Measurements from ENCODE around the gene NARF. TPM values are rescaled to one million over a fixed set of nuclear protein-coding genes. Genes with fewer than 3 reads are reported as not detected.

NARF gene
- total RNA-seq, 2 experiments from 2014 or later, result 75.0 to 151 TPM

DNA sequence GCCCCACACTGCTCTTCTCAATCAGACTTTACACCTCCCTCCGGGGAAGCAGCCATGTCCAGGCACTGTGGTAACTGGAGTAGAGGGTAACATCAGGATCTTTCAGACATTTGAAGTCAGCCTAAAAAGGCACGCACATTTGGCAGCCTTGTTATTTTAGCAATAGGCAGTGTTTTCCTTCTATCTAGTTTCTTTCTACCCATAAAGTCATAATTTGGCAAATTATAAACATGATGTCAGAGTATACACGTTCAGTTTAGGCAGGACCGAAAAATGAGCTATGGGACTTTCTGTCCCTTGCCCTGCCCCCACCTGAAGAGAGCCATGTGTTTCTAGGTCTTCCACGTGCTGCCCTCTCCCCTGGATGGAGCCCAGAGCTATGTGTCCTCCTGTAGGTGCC is 21.1 kb downstream of the NARF start:
- no peak overlapping the region for H3K4me3 ChIP-seq (ENCODE audit: low read depth, low read length, poor library complexity, severe bottlenecking)
- TF ChIP-seq CTCF (conservative IDR thresholded peaks at IDR 0.05; ENCODE audit: low read length), result no peak
- no peak for TF ChIP-seq EZH2phosphoT487 (IDR thresholded peaks at IDR 0.05; ENCODE audit: borderline replicate concordance, low read depth, low read length)
- CTCF ChIA-PET (ENCODE audit: unreplicated experiment), result no interaction called here
- BruUV-seq (replicated peaks), result no TSS peak
- no peaks in the 10 kb centered on the region for H3K79me2 ChIP-seq (ENCODE audit: insufficient read depth, low read depth, low read length)
- H3K9me3 ChIP-seq (ENCODE audit: low read length), result no peaks in the 10 kb centered on the region
- no peak for DNase-seq (ENCODE audit: low spot score)
- no peaks in the 10 kb centered on the region for H3K4me1 ChIP-seq (ENCODE audit: insufficient read depth, low read length, poor library complexity, severe bottlenecking)
- POLR2A ChIA-PET, result no interaction called here
- no peak overlapping the region for H3K27ac ChIP-seq (ENCODE audit: low read depth, low read length, poor library complexity, severe bottlenecking)
- H2AFZ ChIP-seq (ENCODE audit: low read length), result no peak overlapping the region
- no peaks in the 10 kb centered on the region for H3K9me2 ChIP-seq (ENCODE audit: insufficient read depth, low read length)
- H3K36me3 ChIP-seq (ENCODE audit: insufficient read depth, low read length), result peaks cover 85% of the 10 kb centered on the region
- H4K20me1 ChIP-seq (ENCODE audit: insufficient read depth, low read length), result no peaks in the 10 kb centered on the region
- H3K4me2 ChIP-seq (ENCODE audit: low read length), result no peak overlapping the region
- intact Hi-C loops (cut with micrococcal nuclease; ENCODE audit: unreplicated experiment), result loop anchor here (2.0 kb wide), 1 partner anchor 73 kb away; no protein-coding TSS in a partner anchor

DNA sequence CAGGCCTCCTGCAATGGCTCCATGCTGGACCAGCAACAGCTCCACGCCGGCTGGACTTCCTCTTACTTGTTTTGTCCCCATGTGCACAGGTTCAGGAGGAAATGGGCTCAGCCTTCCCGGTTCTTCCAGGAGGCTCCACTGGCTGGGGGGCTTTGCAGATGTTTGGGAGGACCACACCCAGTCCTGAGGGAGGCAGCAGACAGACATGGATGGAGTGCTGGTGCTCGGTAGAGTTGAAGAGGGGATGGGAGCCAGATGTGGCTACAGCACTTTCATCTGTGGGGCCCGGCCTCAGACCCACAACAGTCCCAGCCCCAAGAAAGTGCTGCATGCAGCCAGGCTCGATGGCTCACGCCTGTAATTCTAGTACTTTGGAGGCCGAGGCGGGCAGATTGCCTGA is 21.8 kb downstream of the NARF start:
- H3K36me3 ChIP-seq (ENCODE audit: insufficient read depth, low read length), result peaks cover 83% of the 10 kb centered on the region
- H3K4me1 ChIP-seq (ENCODE audit: insufficient read depth, low read length, poor library complexity, severe bottlenecking), result no peaks in the 10 kb centered on the region
- DNase-seq (ENCODE audit: low spot score), result no peak
- ChIA-PET POLR2A (interaction anchor here (0.7 to 1.1 kb wide), 2 partner anchors 13 to 80 kb away, joined by 4 to 5 read pairs; no protein-coding TSS in a partner anchor), CTCF (ENCODE audit: unreplicated experiment) (interaction anchor here (0.6 kb wide), 2 partner anchors 70 to 79 kb away, joined by 3 to 9 read pairs; no protein-coding TSS in a partner anchor)
- H3K27ac ChIP-seq (ENCODE audit: low read depth, low read length, poor library complexity, severe bottlenecking), result no peak overlapping the region
- TF ChIP-seq EZH2phosphoT487 (IDR thresholded peaks at IDR 0.05; ENCODE audit: borderline replicate concordance, low read depth, low read length), result no peak
- TF ChIP-seq CTCF (conservative IDR thresholded peaks at IDR 0.05; ENCODE audit: low read length), result no peak
- no peaks in the 10 kb centered on the region for H3K9me2 ChIP-seq (ENCODE audit: insufficient read depth, low read length)
- no peak overlapping the region for H3K4me2 ChIP-seq (ENCODE audit: low read length)
- intact Hi-C loops (cut with micrococcal nuclease; ENCODE audit: unreplicated experiment), result loop anchor here (2.0 kb wide), 1 partner anchor 72 kb away; no protein-coding TSS in a partner anchor
- no peaks in the 10 kb centered on the region for H3K9me3 ChIP-seq (ENCODE audit: low read length)
- no peaks in the 10 kb centered on the region for H4K20me1 ChIP-seq (ENCODE audit: insufficient read depth, low read length)
- BruUV-seq (replicated peaks), result no TSS peak
- H3K4me3 ChIP-seq (ENCODE audit: low read depth, low read length, poor library complexity, severe bottlenecking), result no peak overlapping the region
- H2AFZ ChIP-seq (ENCODE audit: low read length), result no peak overlapping the region
- H3K79me2 ChIP-seq (ENCODE audit: insufficient read depth, low read depth, low read length), result no peaks in the 10 kb centered on the region

- Histone ChIP-seq H3K4me1 (ENCODE audit: insufficient read depth, low read length, poor library complexity, severe bottlenecking) (no peaks in the 10 kb centered on the region), H3K4me3 (ENCODE audit: low read depth, low read length, poor library complexity, severe bottlenecking) (no peak overlapping the region), H3K36me3 (ENCODE audit: insufficient read depth, low read length) (peaks cover 89% of the 10 kb centered on the region), H3K27ac (ENCODE audit: low read depth, low read length, poor library complexity, severe bottlenecking) (no peak overlapping the region), H4K20me1 (ENCODE audit: insufficient read depth, low read length) (no peaks in the 10 kb centered on the region), H3K9me2 (ENCODE audit: insufficient read depth, low read length) (no peaks in the 10 kb centered on the region), H3K4me2 (ENCODE audit: low read length) (no peak overlapping the region), H3K9me3 (ENCODE audit: low read length) (no peaks in the 10 kb centered on the region), H2AFZ (ENCODE audit: low read length) (no peak overlapping the region), H3K79me2 (ENCODE audit: insufficient read depth, low read depth, low read length) (no peaks in the 10 kb centered on the region)
- ChIA-PET POLR2A (no interaction called here), CTCF (ENCODE audit: unreplicated experiment) (no interaction called here)
- intact Hi-C loops (cut with micrococcal nuclease; ENCODE audit: unreplicated experiment), result no loop called here
- TF ChIP-seq EZH2phosphoT487 (IDR thresholded peaks at IDR 0.05; ENCODE audit: borderline replicate concordance, low read depth, low read length) (no peak), CTCF (conservative IDR thresholded peaks at IDR 0.05; ENCODE audit: low read length) (no peak)
- no TSS peak for BruUV-seq (replicated peaks)
- DNase-seq (ENCODE audit: low spot score), result no peak
Measured at GRCh38 chr17:82483204-82483660, 24.7 kb downstream of the NARF start.
